ENCODE measurements around the gene NES.

NES gene

DNA sequence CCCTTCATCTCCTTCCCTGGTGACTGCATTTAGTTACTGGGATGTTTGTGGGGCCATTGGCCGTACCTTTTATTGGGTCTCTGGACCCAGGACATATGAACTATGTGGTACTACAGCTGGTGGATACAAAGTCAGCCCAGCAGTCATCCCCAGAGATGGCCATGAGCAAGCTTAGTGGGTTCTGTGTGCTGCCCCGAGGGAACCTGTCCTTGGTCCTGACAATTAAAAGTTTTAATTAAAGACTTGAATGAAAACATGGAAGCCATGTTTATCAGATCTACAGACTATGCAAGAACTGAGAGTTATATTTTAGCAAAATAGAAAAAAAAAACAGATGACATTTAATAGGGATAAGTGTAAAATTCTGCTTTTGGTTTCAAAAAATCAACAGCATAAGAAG, 2.8 kb upstream of the NES start:
- no peak for DNase-seq (ENCODE audit: low read depth in 2 of 2)

GRCh38 chr1:156677616-156678596, 699 bp upstream of the NES start:
- no peak for DNase-seq (ENCODE audit: low read depth in 2 of 2)

DNA sequence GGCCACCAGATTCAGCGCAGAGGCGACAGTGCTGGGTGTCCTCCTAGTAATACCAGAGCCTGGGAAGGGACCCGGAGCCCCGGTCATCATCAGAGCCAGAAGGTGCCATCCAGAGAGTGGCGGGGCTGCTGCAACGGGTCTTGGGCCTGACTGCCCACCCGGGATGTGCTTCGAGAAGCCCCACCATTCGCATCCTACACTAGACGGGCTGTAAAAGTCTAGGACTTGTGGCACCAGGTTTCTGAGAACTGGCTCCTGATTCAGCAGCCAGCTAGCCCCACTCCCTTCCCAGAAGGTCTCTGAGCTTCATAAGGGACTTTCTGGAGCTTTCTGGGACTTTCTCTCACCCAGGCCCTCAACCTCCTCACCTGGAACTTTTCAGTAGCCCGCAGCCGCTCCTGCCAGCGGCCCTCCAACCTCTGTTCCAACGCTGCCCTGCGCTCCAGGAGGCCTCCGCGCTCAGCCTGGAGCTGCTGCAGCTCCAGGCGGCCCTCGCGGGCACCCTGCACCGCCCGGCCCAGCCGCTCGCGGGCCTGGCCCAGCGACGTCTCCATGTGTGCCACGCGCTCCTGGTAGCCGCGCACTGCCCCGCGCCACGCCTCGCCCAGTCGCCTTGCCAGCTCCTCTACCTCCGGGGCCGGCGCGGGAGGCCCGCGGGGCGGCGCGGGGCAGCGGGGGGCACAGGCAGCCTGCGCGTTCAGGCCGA, 940 bp downstream of the NES start:
- no peak for DNase-seq (ENCODE audit: low read depth in 2 of 2)

- DNase-seq (ENCODE audit: low read depth in 2 of 2): no peak
Measured at GRCh38 chr1:156675210-156676113, 1.7 kb downstream of the NES start.

DNA sequence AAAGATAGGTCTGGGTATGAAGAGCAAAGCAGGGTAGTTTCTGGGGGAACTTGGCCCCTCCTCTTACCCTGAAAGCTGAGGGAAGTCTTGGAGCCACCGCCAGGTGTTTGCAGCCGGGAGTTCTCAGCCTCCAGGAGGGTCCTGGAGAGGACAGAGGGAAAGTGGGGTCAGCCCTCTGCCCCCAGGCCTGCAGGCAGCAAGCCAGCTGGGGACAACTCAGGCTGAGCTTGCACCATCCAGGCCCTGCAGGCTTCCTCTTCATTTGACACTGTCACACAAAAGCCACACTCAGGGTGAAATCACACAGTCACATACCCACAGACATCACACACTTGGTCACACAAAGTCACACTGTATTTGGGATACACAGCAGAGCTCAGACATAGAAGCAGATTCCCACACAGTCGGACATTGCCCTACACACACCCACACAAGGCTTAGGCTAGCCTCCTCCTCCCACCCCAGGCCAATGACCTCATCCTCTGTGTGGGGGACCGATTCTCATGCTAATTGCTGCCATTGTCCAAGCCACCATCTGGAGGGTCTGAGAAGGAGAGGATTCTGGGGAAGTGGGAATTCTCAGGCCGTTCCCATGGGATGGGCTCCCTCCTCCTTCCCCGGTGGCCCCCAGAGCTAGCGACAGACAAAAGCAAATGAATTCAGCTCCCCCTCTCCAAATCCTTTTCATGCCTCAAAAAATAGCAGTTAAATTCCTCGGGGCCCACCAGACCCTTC, 3.7 kb downstream of the NES start:
- DNase-seq (ENCODE audit: low read depth in 2 of 2): no peak

DNA sequence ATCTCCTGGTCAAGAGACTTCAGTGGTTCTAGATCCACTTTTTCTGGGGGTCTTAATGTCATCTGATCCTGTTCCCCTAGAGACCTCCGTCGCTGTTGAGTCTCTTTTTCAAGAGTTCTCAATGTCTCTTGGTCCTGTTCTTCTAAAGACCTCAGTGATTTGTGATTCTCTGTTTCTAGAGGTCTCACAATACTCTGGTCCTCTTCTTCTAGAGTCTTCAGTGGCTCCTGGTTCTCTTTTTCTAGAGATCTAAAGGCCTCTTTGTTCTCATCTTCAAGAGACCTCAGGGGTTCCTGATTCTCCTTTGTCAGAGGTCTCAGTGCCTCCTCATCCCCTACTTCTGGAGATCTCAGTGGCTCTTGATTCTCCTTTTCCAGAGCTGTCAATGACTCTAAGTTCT, 5.4 kb downstream of the NES start:
- DNase-seq (ENCODE audit: low read depth in 2 of 2): no peak

DNA sequence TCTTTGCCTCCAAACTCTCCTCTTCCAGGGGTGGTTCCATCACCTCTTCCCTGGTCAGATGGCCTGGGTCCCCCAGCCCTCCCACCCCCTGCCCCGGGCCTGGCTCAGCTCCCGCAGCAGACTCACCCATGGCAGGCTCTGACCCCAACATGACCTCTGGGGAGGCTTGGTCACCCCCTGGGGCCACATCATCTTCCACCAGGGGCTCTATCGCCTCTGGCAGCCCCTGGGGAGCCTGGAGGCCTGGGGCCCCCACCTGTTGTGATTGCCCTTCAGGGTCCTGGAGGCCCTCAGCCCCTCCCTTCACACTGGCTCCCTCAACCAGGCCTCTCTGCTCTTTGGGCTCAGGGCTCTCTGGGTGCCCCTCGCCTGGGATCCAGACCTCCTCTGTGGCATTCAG, 6.4 kb downstream of the NES start:
- DNase-seq (ENCODE audit: low read depth in 2 of 2): no peak

DNA sequence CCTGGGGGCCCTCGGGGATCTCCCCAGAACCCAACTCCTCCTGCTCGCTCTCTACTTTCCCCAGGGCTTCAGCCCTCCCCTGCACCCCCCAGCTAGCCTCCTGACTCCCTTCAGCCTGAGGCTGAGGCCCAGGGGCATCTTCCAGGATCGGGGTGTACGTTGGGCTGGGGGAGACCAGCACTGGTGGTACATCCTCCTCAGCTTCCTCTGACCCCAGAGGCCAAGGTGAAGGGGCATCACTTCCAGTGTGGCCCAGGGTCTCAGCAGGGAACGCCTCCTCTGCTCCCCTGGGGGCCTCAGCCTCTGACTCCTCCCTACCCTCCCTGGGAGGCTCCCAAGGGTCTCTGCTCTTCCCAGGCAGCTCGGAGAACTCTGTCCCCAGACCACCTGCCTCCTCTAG, 6.8 kb downstream of the NES start:
- no peak for DNase-seq (ENCODE audit: low read depth in 2 of 2)

GRCh38 chr1:156669794-156670193, 7.4 kb downstream of the NES start:
- DNase-seq (ENCODE audit: low read depth in 2 of 2): no peak

- no peak for DNase-seq (ENCODE audit: low read depth in 2 of 2)
Measured at GRCh38 chr1:156668801-156669637, 8.2 kb downstream of the NES start.

- no peak for DNase-seq (ENCODE audit: low read depth in 2 of 2)
Measured at GRCh38 chr1:156667968-156668709, 9.1 kb downstream of the NES start.

GRCh38 chr1:156667610-156667967, 9.6 kb downstream of the NES start:
- DNase-seq (ENCODE audit: low read depth in 2 of 2): no peak

GRCh38 chr1:156666862-156667609, 10.2 kb downstream of the NES start:
- no peak for DNase-seq (ENCODE audit: low read depth in 2 of 2)

DNA sequence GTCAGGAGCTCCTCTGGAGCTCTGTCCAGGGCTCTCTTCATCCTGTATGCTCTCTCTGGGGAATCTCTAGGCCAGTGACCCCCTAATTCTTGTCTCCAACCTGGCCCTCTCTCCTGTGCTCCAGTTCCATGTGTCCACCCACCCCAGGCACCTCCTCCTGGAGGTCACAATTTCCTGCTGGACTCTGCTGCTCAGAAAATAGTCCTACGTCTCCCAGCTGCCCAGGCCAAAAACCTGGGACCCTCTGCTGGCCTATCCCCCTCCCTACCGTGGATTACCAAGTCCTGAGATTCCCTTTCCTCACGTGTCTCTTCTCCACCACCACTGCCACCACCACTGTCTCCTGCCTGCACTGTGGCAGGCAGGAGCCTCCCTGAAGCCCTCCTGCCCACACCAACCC, 11.7 kb downstream of the NES start:
- no peak for DNase-seq (ENCODE audit: low read depth in 2 of 2)

GRCh38 chr1:156664767-156665411, 12.3 kb downstream of the NES start:
- DNase-seq (ENCODE audit: low read depth in 2 of 2): no peak

- no peak for DNase-seq (ENCODE audit: low read depth in 2 of 2)
Measured at GRCh38 chr1:156664046-156664766, 13.0 kb downstream of the NES start.

DNA sequence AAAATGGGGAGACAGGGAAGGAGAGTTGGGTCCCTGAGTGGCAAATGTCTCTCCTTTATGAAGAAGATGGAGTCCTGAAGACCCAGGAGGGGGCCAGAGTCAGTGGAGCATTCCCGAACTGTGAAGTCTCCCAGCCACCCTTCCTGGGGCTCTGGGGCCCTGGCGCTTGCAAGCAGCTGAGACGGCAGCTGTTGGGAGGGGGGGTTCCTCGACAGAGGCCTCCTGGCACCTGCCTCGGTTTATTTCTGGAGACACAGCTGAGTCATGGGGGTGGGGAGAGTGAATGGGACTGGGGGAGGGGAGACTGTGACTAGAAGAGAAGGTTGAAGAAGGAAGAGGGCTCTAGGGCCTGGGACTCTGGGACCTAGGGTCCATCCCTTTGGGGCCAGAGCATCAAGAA, 14.0 kb downstream of the NES start:
- DNase-seq (ENCODE audit: low read depth in 2 of 2): no peak

- no peak for DNase-seq (ENCODE audit: low read depth in 2 of 2)
Measured at GRCh38 chr1:156662800-156663055, 14.5 kb downstream of the NES start.

Measured in stimulated activated CD8-positive, alpha-beta memory T cell treated with anti-CD3 and anti-CD28 coated beads, Interleukin-2, amount 100 ng/mL, for 1 hour (primary cell).